DMS79 (cell line): Measurements from ENCODE around the gene PGC.

ENCODE experiments used
- DNase-seq: peaks from one replicate; lab custom pipeline; 2025; lab: John Stamatoyannopoulos, UW

The PGC gene

GRCh38 chr6:41730531-41731436 lies 16.4 kb downstream of the PGC start:
- DNase-seq, result no peak

GRCh38 chr6:41729624-41730023 lies 17.6 kb downstream of the PGC start:
- DNase-seq, result no peak

GRCh38 chr6:41728954-41729353 lies 18.2 kb downstream of the PGC start:
- DNase-seq, result no peak

- no peak for DNase-seq
These were observed 18.9 kb downstream of the PGC start for GRCh38 chr6:41728073-41728936.

- DNase-seq, result no peak
These were observed 19.5 kb downstream of the PGC start for GRCh38 chr6:41727705-41728072.

GRCh38 chr6:41726876-41727275 lies 20.3 kb downstream of the PGC start:
- no peak for DNase-seq

GRCh38 chr6:41724586-41725501 lies 22.4 kb downstream of the PGC start:
- DNase-seq, result peak; percentile 77

- no peak for DNase-seq
These were observed 23.0 kb downstream of the PGC start for GRCh38 chr6:41724228-41724580.

GRCh38 chr6:41723530-41724227 lies 23.5 kb downstream of the PGC start:
- no peak for DNase-seq

GRCh38 chr6:41722969-41723529 lies 24.1 kb downstream of the PGC start:
- no peak for DNase-seq

- no peak for DNase-seq
These were observed 25.8 kb downstream of the PGC start for GRCh38 chr6:41721414-41721813.

- DNase-seq, result no peak
These were observed 26.4 kb downstream of the PGC start for GRCh38 chr6:41720783-41721182.

GRCh38 chr6:41720262-41720620 lies 27.0 kb downstream of the PGC start:
- no peak for DNase-seq

- DNase-seq, result no peak
These were observed 27.5 kb downstream of the PGC start for GRCh38 chr6:41719436-41720261.

GRCh38 chr6:41718828-41719227 lies 28.4 kb downstream of the PGC start:
- no peak for DNase-seq

GRCh38 chr6:41717392-41717736 lies 29.8 kb downstream of the PGC start:
- DNase-seq, result no peak

- DNase-seq, result no peak
These were observed 30.4 kb downstream of the PGC start for GRCh38 chr6:41716516-41717391.

GRCh38 chr6:41715795-41716515 lies 31.2 kb downstream of the PGC start:
- no peak for DNase-seq
